ENCODE measurements around the gene CLASP2.
"Not testable (repeated sequence)": the region's sequence is repeated elsewhere in the genome, so short reads cannot be mapped to it uniquely, and the experiment has no call there.

CLASP2 gene

DNA sequence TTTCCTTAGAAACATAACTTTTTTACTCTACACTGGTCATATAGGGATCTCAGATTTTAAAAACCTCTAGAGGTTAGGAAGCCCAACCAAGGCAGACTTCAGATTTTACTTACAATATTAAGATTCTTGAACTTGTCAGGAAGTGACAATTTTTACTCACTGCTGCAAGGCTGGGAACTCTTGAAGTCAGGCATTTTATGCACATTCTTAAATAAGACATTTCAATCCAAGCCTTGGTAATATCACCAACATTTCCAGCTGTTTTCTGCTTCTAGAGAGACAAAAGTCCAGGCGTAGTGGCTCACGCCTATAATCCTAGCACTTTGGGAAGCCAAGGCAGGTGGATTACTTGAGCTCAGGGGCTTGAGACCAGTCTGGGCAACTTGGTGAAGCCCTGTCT is 244.2 kb downstream of the CLASP2 start:
- TF ChIP-seq CTCF (conservative IDR thresholded peaks at IDR 0.05; ENCODE audit: low read length) (no peak), EZH2phosphoT487 (IDR thresholded peaks at IDR 0.05; ENCODE audit: borderline replicate concordance) (no peak)
- Histone ChIP-seq H3K4me1 (ENCODE audit: insufficient read depth, low read length, poor library complexity, severe bottlenecking) (no peaks in the 10 kb centered on the region), H3K27me3 (ENCODE audit: insufficient read depth, low read length, poor library complexity, severe bottlenecking) (no peaks in the 10 kb centered on the region), H3K36me3 (ENCODE audit: insufficient read depth, low read length) (no peaks in the 10 kb centered on the region), H2AFZ (ENCODE audit: low read length) (no peak overlapping the region), H3K9me2 (replicated peaks; ENCODE audit: low read depth, low read length) (no peaks in the 10 kb centered on the region), H3K4me2 (ENCODE audit: low read depth, low read length, poor library complexity, severe bottlenecking) (no peak overlapping the region), H3K9me3 (ENCODE audit: insufficient read depth, low read depth, low read length) (no peaks in the 10 kb centered on the region), H4K20me1 (ENCODE audit: insufficient read depth, low read length, poor library complexity, severe bottlenecking) (no peaks in the 10 kb centered on the region), H3K4me3 (ENCODE audit: low read length, poor library complexity, severe bottlenecking) (no peak overlapping the region), H3F3A (ENCODE audit: low read depth) (no peaks in the 10 kb centered on the region), H3K9ac (ENCODE audit: low read depth, low read length, poor library complexity, severe bottlenecking) (no peak overlapping the region), H3K79me2 (ENCODE audit: insufficient read depth, low read length) (no peaks in the 10 kb centered on the region)

DNA sequence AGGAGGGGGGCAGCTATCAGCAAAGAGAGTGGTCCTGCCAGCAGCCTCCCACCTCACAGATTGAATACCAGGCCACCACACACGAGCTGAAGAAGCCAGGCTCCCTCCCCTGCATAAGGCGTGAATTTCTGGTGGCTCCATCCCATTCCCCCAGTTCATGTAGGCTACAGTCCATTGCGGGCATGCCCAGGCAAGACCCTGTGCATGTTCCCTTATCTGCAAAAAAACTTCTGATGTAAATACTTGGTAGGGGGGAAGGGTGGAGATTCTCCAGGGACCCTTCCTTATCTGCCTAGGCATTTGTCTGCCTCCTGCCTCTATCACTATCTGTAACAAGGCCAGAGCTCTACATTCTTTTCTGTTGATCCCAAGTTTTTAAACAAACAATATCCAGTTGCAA is 250.3 kb downstream of the CLASP2 start:
- Histone ChIP-seq H3F3A (ENCODE audit: low read depth) (no peaks in the 10 kb centered on the region), H3K9ac (ENCODE audit: low read depth, low read length, poor library complexity, severe bottlenecking) (no peak overlapping the region), H3K4me3 (ENCODE audit: low read length, poor library complexity, severe bottlenecking) (no peak overlapping the region), H3K9me3 (ENCODE audit: insufficient read depth, low read depth, low read length) (no peaks in the 10 kb centered on the region), H3K79me2 (ENCODE audit: insufficient read depth, low read length) (no peaks in the 10 kb centered on the region), H3K27me3 (ENCODE audit: insufficient read depth, low read length, poor library complexity, severe bottlenecking) (no peaks in the 10 kb centered on the region), H2AFZ (ENCODE audit: low read length) (no peak overlapping the region), H3K4me2 (ENCODE audit: low read depth, low read length, poor library complexity, severe bottlenecking) (no peak overlapping the region), H3K9me2 (replicated peaks; ENCODE audit: low read depth, low read length) (no peaks in the 10 kb centered on the region), H4K20me1 (ENCODE audit: insufficient read depth, low read length, poor library complexity, severe bottlenecking) (no peaks in the 10 kb centered on the region), H3K36me3 (ENCODE audit: insufficient read depth, low read length) (no peaks in the 10 kb centered on the region), H3K4me1 (ENCODE audit: insufficient read depth, low read length, poor library complexity, severe bottlenecking) (no peaks in the 10 kb centered on the region)
- no peak for TF ChIP-seq CTCF (conservative IDR thresholded peaks at IDR 0.05; ENCODE audit: low read length)
- TF ChIP-seq EZH2phosphoT487 (IDR thresholded peaks at IDR 0.05; ENCODE audit: borderline replicate concordance) = no peak

- Histone ChIP-seq H3K9ac (ENCODE audit: low read depth, low read length, poor library complexity, severe bottlenecking) (no peak overlapping the region), H3K36me3 (ENCODE audit: insufficient read depth, low read length) (no peaks in the 10 kb centered on the region), H4K20me1 (ENCODE audit: insufficient read depth, low read length, poor library complexity, severe bottlenecking) (no peaks in the 10 kb centered on the region), H3K9me2 (replicated peaks; ENCODE audit: low read depth, low read length) (no peaks in the 10 kb centered on the region), H2AFZ (ENCODE audit: low read length) (no peak overlapping the region), H3K4me2 (ENCODE audit: low read depth, low read length, poor library complexity, severe bottlenecking) (no peak overlapping the region), H3K79me2 (ENCODE audit: insufficient read depth, low read length) (no peaks in the 10 kb centered on the region), H3K4me1 (ENCODE audit: insufficient read depth, low read length, poor library complexity, severe bottlenecking) (no peaks in the 10 kb centered on the region), H3K9me3 (ENCODE audit: insufficient read depth, low read depth, low read length) (no peaks in the 10 kb centered on the region), H3K27me3 (ENCODE audit: insufficient read depth, low read length, poor library complexity, severe bottlenecking) (no peaks in the 10 kb centered on the region), H3K4me3 (ENCODE audit: low read length, poor library complexity, severe bottlenecking) (no peak overlapping the region), H3F3A (ENCODE audit: low read depth) (no peaks in the 10 kb centered on the region)
- no peak for TF ChIP-seq EZH2phosphoT487 (IDR thresholded peaks at IDR 0.05; ENCODE audit: borderline replicate concordance)
- no peak for TF ChIP-seq CTCF (conservative IDR thresholded peaks at IDR 0.05; ENCODE audit: low read length)
Measured at GRCh38 chr3:33461097-33461496, 257.0 kb downstream of the CLASP2 start.

DNA sequence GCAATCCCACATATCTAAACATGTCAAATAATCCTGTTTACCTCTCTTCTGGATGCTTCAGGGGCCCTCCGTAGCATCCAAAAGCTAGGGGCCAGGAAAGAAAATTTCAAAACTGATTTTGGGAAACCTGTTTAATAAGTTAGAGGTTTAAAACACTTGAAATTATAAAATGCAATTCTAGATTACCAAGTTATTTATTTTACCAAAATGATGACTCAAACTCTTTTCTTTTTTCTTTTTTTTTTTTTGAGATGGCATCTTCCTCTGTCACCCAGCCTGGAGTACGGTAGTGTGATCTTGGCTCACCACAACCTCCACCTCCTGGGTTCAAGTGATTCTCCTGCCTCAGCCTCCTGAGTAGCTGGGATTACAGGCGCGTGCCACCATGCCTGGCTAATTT is 258.5 kb downstream of the CLASP2 start:
- not testable (repeated sequence) for H3K9ac ChIP-seq (ENCODE audit: low read depth, low read length, poor library complexity, severe bottlenecking); H3F3A ChIP-seq (ENCODE audit: low read depth); H3K9me2 ChIP-seq (replicated peaks; ENCODE audit: low read depth, low read length); H4K20me1 ChIP-seq (ENCODE audit: insufficient read depth, low read length, poor library complexity, severe bottlenecking); H3K27me3 ChIP-seq (ENCODE audit: insufficient read depth, low read length, poor library complexity, severe bottlenecking); H3K4me2 ChIP-seq (ENCODE audit: low read depth, low read length, poor library complexity, severe bottlenecking); H3K4me3 ChIP-seq (ENCODE audit: low read length, poor library complexity, severe bottlenecking); H3K79me2 ChIP-seq (ENCODE audit: insufficient read depth, low read length); H3K9me3 ChIP-seq (ENCODE audit: insufficient read depth, low read depth, low read length); H3K36me3 ChIP-seq (ENCODE audit: insufficient read depth, low read length); H3K4me1 ChIP-seq (ENCODE audit: insufficient read depth, low read length, poor library complexity, severe bottlenecking); H2AFZ ChIP-seq (ENCODE audit: low read length)

Data from Loucy (cell line).